GM13976 (cell line): Measurements from ENCODE around the gene ATP11B.
"Not testable (repeated sequence)": the region's sequence is repeated elsewhere in the genome, so short reads cannot be mapped to it uniquely, and the experiment has no call there.

ENCODE experiments used
- DNase-seq: peaks from one replicate; pipeline ENCODE4 v3.0.0; 2012; ENCODE audit warnings: low spot score
- CTCF ChIP-seq: IDR thresholded peaks from 2 replicates; pipeline ENCODE4 v1.5.1; 2012; ENCODE audit warnings: borderline replicate concordance, mild to moderate bottlenecking; ENCODE audit not compliant: insufficient read depth; ENCODE audit errors: extremely low read depth, missing control alignments, control extremely low read depth
- in situ Hi-C: fragments of 300-500 bp; cut with MboI; formaldehyde crosslinking; loops from one replicate; pipeline ENCODE4 v1.12.0; 2022; ENCODE audit warnings: low sequenced_read_pairs, mixed read lengths, inconsistent platforms; ENCODE audit not compliant: unreplicated experiment

Gene ATP11B

GRCh38 chr3:182793663-182794454 lies 555 bp downstream of the ATP11B start:
- no peak for TF ChIP-seq CTCF
- DNase-seq: no peak
- in situ Hi-C loops: no loop called here

- no peak for DNase-seq
Observed at GRCh38 chr3:182794455-182795388, 1.4 kb downstream of the ATP11B start.

GRCh38 chr3:182795389-182795782 lies 2.1 kb downstream of the ATP11B start:
- DNase-seq: peak; percentile 58
- in situ Hi-C loops: no loop called here
- no peak for TF ChIP-seq CTCF

More at GRCh38 chr3:182794455-182795388, 1.4 kb downstream of the ATP11B start:
- in situ Hi-C loops: no loop called here
- TF ChIP-seq CTCF: no peak

- DNase-seq: no peak
- no peak for TF ChIP-seq CTCF
- in situ Hi-C loops: no loop called here
Observed at GRCh38 chr3:182796310-182796709, 3.0 kb downstream of the ATP11B start.

GRCh38 chr3:182797876-182798275 lies 4.6 kb downstream of the ATP11B start:
- no peak for DNase-seq
- in situ Hi-C loops: no loop called here
- no peak for TF ChIP-seq CTCF

GRCh38 chr3:182799143-182799542 lies 5.8 kb downstream of the ATP11B start:
- DNase-seq, in situ Hi-C loops: not testable (repeated sequence)

- in situ Hi-C loops: no loop called here
- DNase-seq: no peak
- TF ChIP-seq CTCF: no peak
Observed at GRCh38 chr3:182800508-182800907, 7.2 kb downstream of the ATP11B start.
